Measurements from ENCODE around the gene APCDD1. TPM values are rescaled to one million over a fixed set of nuclear protein-coding genes. Genes with fewer than 3 reads are reported as not detected.

APCDD1 gene
- total and polyA plus RNA-seq, 2 of the 8 experiments (the other 6 are each of a cell fraction or from before 2014, with no cell fraction given), result 2.6 to 3.6 TPM

GRCh38 chr18:10431680-10432079, 22.8 kb upstream of the APCDD1 start:
- CTCF ChIA-PET (ENCODE audit: partially characterized antibody), result no interaction called here
- no peak overlapping the region for H3K56ac ChIP-seq (replicated peaks; ENCODE audit: insufficient read length, low read depth, low read length)
- no peak overlapping the region for H3K4ac ChIP-seq (replicated peaks; ENCODE audit: insufficient read length, low read depth, low read length)
- no peak overlapping the region for H4K5ac ChIP-seq (ENCODE audit: insufficient read length, low read depth, low read length)
- no peak overlapping the region for H3K18ac ChIP-seq (ENCODE audit: extremely low read depth, low read length)
- DNase-seq (ENCODE audit: low read depth in 1 of 2, low spot score in 2 of 2) (no peak), FAIRE-seq (no peak)
- H2BK120ac ChIP-seq (replicated peaks; ENCODE audit: low read depth, low read length), result no peak overlapping the region
- H3K23me2 ChIP-seq (ENCODE audit: low read depth, low read length), result no peaks in the 10 kb centered on the region
- H3K27ac ChIP-seq (ENCODE audit: low read depth, low read length), result no peak overlapping the region
- 86% methylated on average over 2 of the region's 2 CpGs; no CpG with 5 or more reads in 1 of the 2 experiments for WGBS, 2 experiments (ENCODE audit: extremely low coverage in 1 of 2, insufficient coverage in 1 of 2, insufficient read length in 1 of 2, insufficient replicate concordance in 2 of 2, low coverage in 1 of 2, low lambda C conversion rate in 2 of 2, missing lambda C conversion rate in 1 of 2)
- no peak overlapping the region for H3K4me2 ChIP-seq (ENCODE audit: insufficient read depth in 1 of 2, low read depth in 2 of 2, low read length in 2 of 2)
- H2AFZ ChIP-seq (ENCODE audit: low read length), result no peak overlapping the region
- H3K4me3 ChIP-seq (ENCODE audit: extremely low read depth in 1 of 4, insufficient read depth in 2 of 4, low read depth in 3 of 4, low read length in 4 of 4), result no peak overlapping the region
- H3K27me3 ChIP-seq (replicated peaks in 1 of 4; ENCODE audit: control insufficient read depth in 3 of 4, extremely low read depth in 1 of 4, insufficient read depth in 3 of 4, low read length in 3 of 4), result no peaks in the 10 kb centered on the region
- no peak overlapping the region for H4K8ac ChIP-seq (ENCODE audit: extremely low read depth, insufficient read depth, low read length)
- no peaks in the 10 kb centered on the region for H3K4me1 ChIP-seq (replicated peaks in 1 of 4; ENCODE audit: control insufficient read depth in 3 of 4, insufficient read depth in 4 of 4, low read length in 3 of 4)
- H4K91ac ChIP-seq (replicated peaks; ENCODE audit: insufficient read length, low read length), result no peak overlapping the region
- H3K9me3 ChIP-seq (ENCODE audit: insufficient read depth in 2 of 2, low read depth in 1 of 2, low read length in 1 of 2), result no peaks in the 10 kb centered on the region
- H3K36me3 ChIP-seq (ENCODE audit: control insufficient read depth in 2 of 4, insufficient read depth in 4 of 4, low read length in 3 of 4), result no peaks in the 10 kb centered on the region
- no peak for TF ChIP-seq CEBPB (IDR thresholded peaks at IDR 0.05; ENCODE audit: low read depth, low read length)
- no peak for TF ChIP-seq BACH1 (IDR thresholded peaks at IDR 0.05; ENCODE audit: low read length)
- TF ChIP-seq EGR1 (IDR thresholded peaks at IDR 0.05; ENCODE audit: borderline replicate concordance, low read depth, low read length), result no peak
- no peak for TF ChIP-seq SUZ12 (IDR thresholded peaks at IDR 0.05; ENCODE audit: low read length)
- TF ChIP-seq GABPA (IDR thresholded peaks at IDR 0.05; ENCODE audit: borderline replicate concordance, insufficient read depth, low read length), result no peak
- no peak for TF ChIP-seq TEAD4 (IDR thresholded peaks at IDR 0.05; ENCODE audit: low read depth, low read length)
- TF ChIP-seq JUND (IDR thresholded peaks at IDR 0.05; ENCODE audit: low read length), result no peak
- no peak for TF ChIP-seq GTF2F1 (IDR thresholded peaks at IDR 0.05; ENCODE audit: borderline replicate concordance, low read depth, low read length)
- H2BK15ac ChIP-seq (ENCODE audit: low read length), result no peak overlapping the region
- H4K20me1 ChIP-seq (replicated peaks in 1 of 2; ENCODE audit: control insufficient read depth in 1 of 2, insufficient read depth in 2 of 2, low read length in 2 of 2), result no peaks in the 10 kb centered on the region
- no peak overlapping the region for H3K14ac ChIP-seq (ENCODE audit: insufficient read length)
- POLR2A ChIA-PET (ENCODE audit: partially characterized antibody), result no interaction called here
- H2BK12ac ChIP-seq (ENCODE audit: low read depth, low read length), result no peak overlapping the region
- H2BK20ac ChIP-seq (ENCODE audit: low read length), result no peak overlapping the region
- H3K23ac ChIP-seq (ENCODE audit: insufficient read length), result no peak overlapping the region
- H3K79me1 ChIP-seq (ENCODE audit: low read depth, low read length), result no peaks in the 10 kb centered on the region
- H3K9ac ChIP-seq (replicated peaks in 1 of 4; ENCODE audit: extremely low read depth in 1 of 4, low read depth in 3 of 4, low read length in 3 of 4), result no peak overlapping the region
- H3K79me2 ChIP-seq (ENCODE audit: control insufficient read depth in 1 of 2, insufficient read depth in 2 of 2, low read length in 2 of 2), result no peaks in the 10 kb centered on the region
- no peak overlapping the region for H2BK5ac ChIP-seq (ENCODE audit: low read depth, low read length)
- no peak overlapping the region for H2AK5ac ChIP-seq (ENCODE audit: low read depth, low read length)

Measured in H1 (cell line).